ENCODE data around the gene EPHA1.

EPHA1 gene

GRCh38 chr7:143347950-143348349, 60.7 kb downstream of the EPHA1 start:
- no peak for DNase-seq (ENCODE audit: low spot score)

- no peak for DNase-seq (ENCODE audit: low spot score)
These were observed 62.6 kb downstream of the EPHA1 start for GRCh38 chr7:143346018-143346417.

- DNase-seq (ENCODE audit: low spot score), result peak; percentile 41
These were observed 63.2 kb downstream of the EPHA1 start for GRCh38 chr7:143345428-143345900.

- no peak for DNase-seq (ENCODE audit: low spot score)
These were observed 65.1 kb downstream of the EPHA1 start for GRCh38 chr7:143343596-143343995.

GRCh38 chr7:143341842-143342241, 66.8 kb downstream of the EPHA1 start:
- DNase-seq (ENCODE audit: low spot score), result no peak

Measured in AG08396 (cell line).